Subcutaneous abdominal adipose tissue (tissue), 5 donors: ENCODE measurements around the gene N4BP2.

Source experiments
- H3K27ac ChIP-seq: one replicate; pipeline ENCODE4 v1.7.0; 2013; ENCODE audit warnings: low read depth, mild to moderate bottlenecking, inconsistent platforms, low read length, moderate library complexity
- H3K27me3 ChIP-seq, 5 donors: one replicate each; pipeline ENCODE4 v1.7.0; 2013; ENCODE audit warnings: low read length in 5 of 5, inconsistent platforms in 1 of 5; ENCODE audit not compliant: control insufficient read depth in 5 of 5, insufficient read depth in 4 of 5
- H3K36me3 ChIP-seq, 5 donors: one replicate each; pipeline ENCODE4 v1.7.0; 2013; ENCODE audit warnings: low read length in 5 of 5; ENCODE audit not compliant: control insufficient read depth in 5 of 5, insufficient read depth in 5 of 5
- H3K4me1 ChIP-seq, 5 donors: one replicate each; pipeline ENCODE4 v1.7.0; 2013; ENCODE audit warnings: low read length in 5 of 5, mild to moderate bottlenecking in 3 of 5, moderate library complexity in 1 of 5; ENCODE audit not compliant: control insufficient read depth in 5 of 5, insufficient read depth in 5 of 5
- H3K4me3 ChIP-seq, 5 donors: one replicate each; pipeline ENCODE4 v1.7.0; 2013; ENCODE audit warnings: low read length in 5 of 5, low read depth in 1 of 5
- H3K9ac ChIP-seq, 5 donors: one replicate each; pipeline ENCODE4 v1.7.0; 2013; ENCODE audit warnings: low read length in 5 of 5, mild to moderate bottlenecking in 4 of 5, moderate library complexity in 3 of 5
- H3K9me3 ChIP-seq, 5 donors: one replicate each; pipeline ENCODE4 v1.7.0; 2013; ENCODE audit warnings: low read length in 5 of 5; ENCODE audit not compliant: control insufficient read depth in 5 of 5
- donor health status: healthy.
- donor health status: healthy.
- donor health status: healthy.
- donor health status: healthy.
- donor health status: healthy.

The N4BP2 gene

DNA sequence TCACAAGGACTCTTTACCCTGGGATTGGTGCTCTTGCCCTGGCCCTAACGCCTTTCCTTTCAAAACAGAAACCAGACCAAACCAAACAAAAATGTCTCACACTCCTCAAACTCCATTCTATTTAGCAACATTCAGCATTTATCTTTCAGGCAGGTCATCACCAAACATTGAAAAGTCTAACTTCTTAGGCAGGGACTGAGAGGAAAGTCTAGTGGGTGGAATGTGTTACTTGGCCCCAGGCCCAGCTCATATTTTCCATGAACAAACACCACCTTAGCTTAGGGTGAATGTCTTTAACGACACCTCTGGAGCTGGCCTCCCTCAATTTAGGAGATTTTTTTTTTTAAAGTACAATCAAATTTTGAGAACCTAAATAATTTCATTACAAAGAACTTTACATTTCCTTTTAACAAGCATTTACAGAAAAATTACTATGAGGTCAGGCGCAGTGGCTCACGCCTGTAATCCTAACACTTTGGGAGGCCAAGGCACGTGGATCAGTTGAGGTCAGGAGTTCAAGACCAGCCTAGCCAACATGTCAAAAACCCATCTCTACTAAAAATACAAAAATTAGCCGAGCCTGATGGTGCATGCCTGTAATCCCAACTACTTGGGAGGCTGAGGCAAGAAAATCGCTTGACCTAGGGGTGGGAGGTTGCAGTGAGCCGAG, 10.2 kb upstream of the N4BP2 start:
- Histone ChIP-seq H3K4me3 (no peak overlapping the region), H3K36me3 (no peaks in the 10 kb centered on the region), H3K9me3 (no peaks in the 10 kb centered on the region), H3K9ac (no peak overlapping the region), H3K27me3 (no peaks in the 10 kb centered on the region), H3K4me1 (peaks cover 4 to 10% (median 8%) of the 10 kb centered on the region in 5 donors), H3K27ac (no peak overlapping the region)

DNA sequence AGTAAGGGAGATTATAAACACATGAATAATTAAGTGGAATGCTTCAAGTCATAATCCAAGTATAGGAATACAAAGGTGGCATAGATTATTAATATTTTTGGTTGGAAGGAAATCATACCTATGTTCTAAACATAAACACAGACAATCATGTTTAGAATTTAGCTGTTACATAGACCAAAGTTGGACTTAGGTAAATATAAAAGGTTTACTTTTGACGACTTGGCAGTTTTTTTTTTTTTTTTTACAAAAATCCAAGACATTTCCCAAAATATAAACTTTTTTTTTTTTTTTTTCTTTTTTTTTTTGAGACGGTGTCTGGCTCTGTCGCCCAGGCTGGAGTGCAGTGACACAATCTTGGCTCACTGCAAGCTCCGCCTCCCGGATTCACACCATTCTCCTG, 3.5 kb upstream of the N4BP2 start:
- Histone ChIP-seq H3K9me3 (no peaks in the 10 kb centered on the region), H3K9ac (no peak overlapping the region), H3K27ac (no peak overlapping the region), H3K4me3 (no peak overlapping the region), H3K4me1 (peaks cover 7 to 36% (median 30%) of the 10 kb centered on the region in 5 donors), H3K27me3 (no peaks in the 10 kb centered on the region), H3K36me3 (no peaks in the 10 kb centered on the region)

DNA sequence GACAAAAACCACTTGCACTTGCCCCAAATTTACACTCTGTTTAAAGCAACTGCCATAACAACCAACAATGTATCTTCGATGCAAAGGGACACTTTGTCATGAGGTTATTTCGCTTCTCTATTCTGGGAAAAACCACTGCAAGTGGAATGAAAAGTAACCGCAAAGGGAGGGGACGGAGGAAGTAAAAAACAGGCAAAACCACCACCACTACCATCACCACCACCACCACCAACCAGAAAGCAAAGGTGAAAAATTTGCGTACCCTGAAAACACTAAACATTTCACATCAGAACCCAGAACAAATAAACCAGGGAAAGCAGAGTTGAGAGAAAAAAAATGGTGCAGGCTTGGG, 1.2 kb upstream of the N4BP2 start:
- H3K9me3 ChIP-seq = no peaks in the 10 kb centered on the region
- no peaks in the 10 kb centered on the region for H3K36me3 ChIP-seq
- peak overlapping the region; percentile 79 to 88 (median 86) for H3K4me3 ChIP-seq
- peaks cover 8 to 45% (median 38%) of the 10 kb centered on the region in 5 donors for H3K4me1 ChIP-seq
- H3K27me3 ChIP-seq = no peaks in the 10 kb centered on the region
- H3K27ac ChIP-seq = peak overlapping the region; percentile 100
- peak overlapping the region; percentile 79 to 97 (median 93) for H3K9ac ChIP-seq

DNA sequence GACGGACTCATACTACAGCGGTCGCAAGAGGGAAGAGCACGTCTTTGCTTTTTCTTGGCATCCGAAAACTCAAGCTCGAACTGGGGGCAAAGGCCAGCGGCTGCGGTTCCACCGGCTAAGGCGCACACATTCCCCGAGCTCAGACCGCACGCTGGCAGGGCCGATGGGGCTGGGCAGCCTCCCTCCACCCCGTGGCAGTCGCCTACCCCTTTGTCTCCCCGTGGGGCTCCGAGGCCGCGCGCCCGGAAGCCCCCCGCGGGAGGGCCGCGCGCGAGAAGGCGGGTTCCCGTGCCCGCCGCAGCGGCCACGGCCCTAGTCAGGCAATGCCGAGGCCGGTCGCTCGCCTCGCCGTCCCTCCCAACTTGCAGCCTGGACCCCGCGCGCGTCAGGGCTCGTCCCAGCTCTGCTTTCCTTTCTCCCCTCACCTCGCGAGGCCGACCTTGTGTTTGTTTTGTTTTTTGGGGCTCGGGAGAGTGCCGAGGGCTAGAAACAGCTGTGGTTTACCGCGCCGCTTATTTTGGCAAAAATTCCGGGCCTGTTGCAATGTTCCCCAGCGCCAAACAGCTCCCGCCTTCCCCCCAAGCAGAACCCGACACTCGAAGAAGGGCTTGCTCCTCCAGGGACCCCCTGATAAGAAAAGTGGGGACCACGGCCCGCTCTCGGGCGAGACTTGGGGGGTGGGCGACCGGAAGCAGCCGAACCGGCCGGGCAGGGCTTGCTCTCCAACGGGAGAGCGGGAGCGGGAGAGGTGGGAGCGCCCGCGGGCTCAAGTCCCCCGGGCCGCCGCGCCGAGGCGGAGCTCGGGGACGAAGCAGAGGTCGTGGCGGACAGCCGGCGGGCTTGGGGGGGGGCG, 561 bp upstream of the N4BP2 start:
- Histone ChIP-seq H3K4me3 (peak overlapping the region; percentile 79 to 88 (median 86)), H3K4me1 (peaks cover 5 to 40% (median 33%) of the 10 kb centered on the region in 5 donors), H3K36me3 (no peaks in the 10 kb centered on the region), H3K27me3 (no peaks in the 10 kb centered on the region), H3K27ac (peak overlapping the region; percentile 100), H3K9me3 (no peaks in the 10 kb centered on the region), H3K9ac (peak overlapping the region; percentile 79 to 97 (median 93))

DNA sequence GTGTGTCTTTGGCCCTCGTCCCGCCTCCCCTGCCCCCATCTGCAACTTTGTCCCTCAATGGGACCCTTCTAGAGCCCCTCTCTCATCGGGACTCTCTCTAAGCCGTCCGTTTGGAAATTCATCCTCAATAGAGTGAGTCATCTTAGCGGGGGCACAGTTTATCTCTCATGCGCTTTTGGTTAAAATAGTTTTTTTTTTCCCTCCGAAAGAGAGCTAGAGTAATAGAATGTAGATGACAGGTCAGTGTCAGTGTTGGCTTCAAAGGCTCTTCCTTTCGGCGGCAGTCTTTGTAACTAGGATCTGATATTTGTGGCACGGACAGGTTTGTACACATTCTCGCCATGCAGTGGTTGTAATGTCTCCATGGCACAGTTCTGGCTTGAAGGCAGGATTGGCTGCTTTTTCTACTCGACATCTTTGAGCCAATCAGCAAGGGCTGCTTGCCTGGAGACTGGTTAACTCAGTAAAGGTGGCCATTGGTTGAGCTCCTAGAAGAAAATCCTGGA, 989 bp downstream of the N4BP2 start:
- Histone ChIP-seq H3K9me3 (no peaks in the 10 kb centered on the region), H3K4me3 (peak overlapping the region; percentile 79 to 90 (median 86)), H3K27me3 (no peaks in the 10 kb centered on the region), H3K27ac (peak overlapping the region; percentile 100), H3K9ac (peak overlapping the region; percentile 89 to 97 (median 93)), H3K4me1 (peaks cover 4 to 31% (median 30%) of the 10 kb centered on the region in 5 donors), H3K36me3 (peaks cover 0 to 2% (median 0%) of the 10 kb centered on the region in 5 donors)

DNA sequence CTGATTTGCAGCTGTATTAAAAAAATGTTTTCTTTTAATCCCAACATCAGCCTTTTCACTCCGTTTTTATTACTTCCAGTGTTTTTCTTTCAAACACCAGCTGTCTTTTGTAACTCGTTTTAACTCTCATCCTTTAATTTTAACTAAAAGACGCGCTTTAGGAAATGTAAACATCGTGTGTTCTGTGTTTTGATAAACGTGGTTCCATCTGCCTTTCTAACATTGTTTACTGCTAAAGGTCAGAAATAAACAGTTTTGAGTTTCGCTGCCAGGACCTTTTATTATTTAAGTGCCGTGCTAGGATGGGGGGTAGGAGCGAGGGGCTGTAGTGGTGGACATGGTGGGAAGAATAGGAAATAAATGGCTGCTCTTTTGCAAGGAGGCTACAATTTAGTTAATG, 1.5 kb downstream of the N4BP2 start:
- Histone ChIP-seq H3K4me1 (peaks cover 4 to 31% (median 30%) of the 10 kb centered on the region in 5 donors), H3K27ac (peak overlapping the region; percentile 100), H3K9ac (peak overlapping the region; percentile 84 to 97 (median 93)), H3K4me3 (peak overlapping the region; percentile 79 to 90 (median 86)), H3K9me3 (no peaks in the 10 kb centered on the region), H3K27me3 (no peaks in the 10 kb centered on the region), H3K36me3 (peaks cover 0 to 4% (median 0%) of the 10 kb centered on the region in 5 donors)

DNA sequence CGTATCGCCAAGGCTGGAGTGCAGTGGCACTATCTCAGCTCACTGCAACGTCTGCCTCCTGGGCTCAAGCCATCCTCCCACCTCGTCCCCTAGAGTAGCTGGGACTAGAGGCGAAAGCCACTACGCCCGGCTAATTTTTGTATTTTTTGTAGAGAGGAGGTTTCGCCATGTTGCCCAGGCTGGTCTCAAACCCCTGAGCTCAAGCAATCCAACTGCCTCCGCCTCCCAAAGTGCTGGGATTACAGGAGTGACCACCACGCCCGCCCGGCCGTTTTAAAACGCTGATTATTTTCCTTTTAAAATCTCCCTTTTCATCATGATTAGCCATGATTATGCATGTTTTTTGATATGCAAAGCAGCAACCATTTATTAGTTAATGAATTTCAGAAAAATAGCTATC, 2.2 kb downstream of the N4BP2 start:
- H3K36me3 ChIP-seq = peaks cover 0 to 4% (median 0%) of the 10 kb centered on the region in 5 donors
- H3K4me3 ChIP-seq = peak overlapping the region in 1 of 5 donors; percentile 80
- no peaks in the 10 kb centered on the region for H3K9me3 ChIP-seq
- peaks cover 4 to 30% (median 28%) of the 10 kb centered on the region in 5 donors for H3K4me1 ChIP-seq
- H3K27me3 ChIP-seq = no peaks in the 10 kb centered on the region
- no peak overlapping the region for H3K27ac ChIP-seq
- H3K9ac ChIP-seq = peak overlapping the region in 1 of 5 donors; percentile 32

DNA sequence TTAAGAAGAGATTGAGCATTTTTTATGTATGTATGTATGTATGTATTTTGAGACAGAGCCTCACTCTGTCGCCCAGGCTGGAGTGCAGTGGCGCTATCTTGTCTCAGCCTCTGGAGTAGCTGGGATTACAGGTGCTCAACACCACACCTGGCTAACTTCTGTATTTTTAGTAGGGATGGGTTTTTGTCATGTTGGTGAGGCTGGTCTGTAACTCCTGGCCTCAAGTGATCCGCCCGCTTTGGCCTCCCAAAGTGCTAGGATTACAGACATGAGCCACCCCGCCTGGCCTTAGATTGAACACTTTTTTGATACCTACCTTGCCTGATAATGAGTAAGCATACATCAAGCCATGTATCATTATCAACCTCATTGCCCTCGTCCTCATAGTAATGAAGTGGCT, 2.7 kb downstream of the N4BP2 start:
- H3K4me3 ChIP-seq = no peak overlapping the region
- H3K4me1 ChIP-seq = peaks cover 4 to 25% (median 23%) of the 10 kb centered on the region in 5 donors
- H3K9me3 ChIP-seq = no peaks in the 10 kb centered on the region
- peaks cover 0 to 4% (median 0%) of the 10 kb centered on the region in 5 donors for H3K36me3 ChIP-seq
- H3K9ac ChIP-seq = no peak overlapping the region
- H3K27me3 ChIP-seq = no peaks in the 10 kb centered on the region
- H3K27ac ChIP-seq = no peak overlapping the region

DNA sequence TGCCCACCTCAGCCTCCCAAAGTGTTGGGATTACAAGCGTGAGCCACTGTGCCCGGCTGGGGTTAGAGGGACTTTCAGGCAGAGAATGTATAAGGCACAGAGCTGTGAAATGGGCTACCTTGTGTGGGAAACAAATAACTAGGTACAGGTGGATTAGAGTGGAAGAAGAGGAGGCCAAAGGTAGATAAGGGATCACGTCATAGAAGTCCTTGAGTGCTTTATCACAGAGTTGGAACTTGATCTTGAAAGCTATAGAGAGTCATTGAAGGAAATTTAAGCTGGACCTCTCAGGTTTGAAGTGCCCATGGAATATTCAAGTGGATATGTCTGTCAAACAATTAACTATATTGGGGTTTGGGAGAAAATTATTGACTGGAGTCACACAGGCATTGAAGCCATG, 8.4 kb downstream of the N4BP2 start:
- no peak overlapping the region for H3K4me3 ChIP-seq
- H3K9me3 ChIP-seq = no peaks in the 10 kb centered on the region
- H3K4me1 ChIP-seq = no peaks in the 10 kb centered on the region
- H3K27ac ChIP-seq = no peak overlapping the region
- peaks cover 0 to 4% (median 0%) of the 10 kb centered on the region in 5 donors for H3K36me3 ChIP-seq
- no peaks in the 10 kb centered on the region for H3K27me3 ChIP-seq
- H3K9ac ChIP-seq = no peak overlapping the region

DNA sequence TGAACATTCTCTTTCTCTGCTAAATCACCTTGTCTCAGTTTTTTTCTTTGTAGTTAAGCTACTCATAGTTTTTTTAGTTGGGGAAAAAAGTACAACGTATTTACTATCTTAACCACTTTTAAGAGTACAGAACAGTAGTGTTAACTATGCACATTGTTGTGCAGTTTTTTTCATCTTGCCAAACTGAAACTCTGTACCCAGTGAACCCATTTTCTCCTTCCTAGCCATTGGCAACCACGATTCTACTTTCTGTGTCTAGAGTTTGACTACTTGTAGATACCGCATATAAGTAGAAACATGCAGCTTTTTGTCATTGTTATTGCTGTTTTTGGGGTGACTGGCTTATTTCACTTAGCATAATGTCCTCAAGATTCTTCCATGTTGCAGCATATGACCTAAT, 10.0 kb downstream of the N4BP2 start:
- no peak overlapping the region for H3K9ac ChIP-seq
- H3K4me1 ChIP-seq = no peaks in the 10 kb centered on the region
- H3K4me3 ChIP-seq = no peak overlapping the region
- H3K9me3 ChIP-seq = no peaks in the 10 kb centered on the region
- H3K27ac ChIP-seq = no peak overlapping the region
- H3K36me3 ChIP-seq = peaks cover 0 to 4% (median 0%) of the 10 kb centered on the region in 5 donors
- no peaks in the 10 kb centered on the region for H3K27me3 ChIP-seq
